Choroid plexus epithelial cell (primary cell): ENCODE measurements around the gene CEMIP2.
"Not testable (repeated sequence)": the region's sequence is repeated elsewhere in the genome, so short reads cannot be mapped to it uniquely, and the experiment has no call there.

Experiments
- DNase-seq: peaks from one replicate; pipeline ENCODE4 v3.0.0-alpha.2; 2010; ENCODE audit warnings: low read depth
- H3K4me3 ChIP-seq: 2 replicates; pipeline ENCODE4 v1.5.1; 2011; ENCODE audit warnings: low read depth, mild to moderate bottlenecking, control low read depth, low read length, moderate library complexity
- CTCF ChIP-seq: conservative IDR thresholded peaks from 2 replicates; pipeline ENCODE4 v1.5.1; 2011; ENCODE audit warnings: low read depth, mild to moderate bottlenecking, control low read depth, inconsistent platforms, low read length, moderate library complexity

The CEMIP2 gene

GRCh38 chr9:71806901-71807307 lies 38.6 kb upstream of the CEMIP2 start:
- DNase-seq: peak; percentile 87
- H3K4me3 ChIP-seq: no peak overlapping the region
- TF ChIP-seq CTCF: peak; percentile 99

GRCh38 chr9:71805096-71805495 lies 36.8 kb upstream of the CEMIP2 start:
- not testable (repeated sequence) for DNase-seq

GRCh38 chr9:71801826-71802225 lies 33.5 kb upstream of the CEMIP2 start:
- no peak overlapping the region for H3K4me3 ChIP-seq
- no peak for TF ChIP-seq CTCF
- no peak for DNase-seq

More at GRCh38 chr9:71805096-71805495, 36.8 kb upstream of the CEMIP2 start:
- H3K4me3 ChIP-seq: not testable (repeated sequence)

GRCh38 chr9:71797266-71797665 lies 29.0 kb upstream of the CEMIP2 start:
- DNase-seq: no peak
- no peak overlapping the region for H3K4me3 ChIP-seq
- no peak for TF ChIP-seq CTCF

- no peak for DNase-seq
- no peak for TF ChIP-seq CTCF
- no peak overlapping the region for H3K4me3 ChIP-seq
Observed at GRCh38 chr9:71796100-71796767, 27.9 kb upstream of the CEMIP2 start.

GRCh38 chr9:71795097-71795813 lies 26.9 kb upstream of the CEMIP2 start:
- TF ChIP-seq CTCF: no peak
- no peak overlapping the region for H3K4me3 ChIP-seq
- DNase-seq: no peak

- peak; percentile 55 for DNase-seq
- H3K4me3 ChIP-seq: no peak overlapping the region
- no peak for TF ChIP-seq CTCF
Observed at GRCh38 chr9:71793386-71794105, 25.2 kb upstream of the CEMIP2 start.
